ENCODE results near the gene GIPC2.
"Not testable (repeated sequence)": the region's sequence is repeated elsewhere in the genome, so short reads cannot be mapped to it uniquely, and the experiment has no call there.

Gene GIPC2

DNA sequence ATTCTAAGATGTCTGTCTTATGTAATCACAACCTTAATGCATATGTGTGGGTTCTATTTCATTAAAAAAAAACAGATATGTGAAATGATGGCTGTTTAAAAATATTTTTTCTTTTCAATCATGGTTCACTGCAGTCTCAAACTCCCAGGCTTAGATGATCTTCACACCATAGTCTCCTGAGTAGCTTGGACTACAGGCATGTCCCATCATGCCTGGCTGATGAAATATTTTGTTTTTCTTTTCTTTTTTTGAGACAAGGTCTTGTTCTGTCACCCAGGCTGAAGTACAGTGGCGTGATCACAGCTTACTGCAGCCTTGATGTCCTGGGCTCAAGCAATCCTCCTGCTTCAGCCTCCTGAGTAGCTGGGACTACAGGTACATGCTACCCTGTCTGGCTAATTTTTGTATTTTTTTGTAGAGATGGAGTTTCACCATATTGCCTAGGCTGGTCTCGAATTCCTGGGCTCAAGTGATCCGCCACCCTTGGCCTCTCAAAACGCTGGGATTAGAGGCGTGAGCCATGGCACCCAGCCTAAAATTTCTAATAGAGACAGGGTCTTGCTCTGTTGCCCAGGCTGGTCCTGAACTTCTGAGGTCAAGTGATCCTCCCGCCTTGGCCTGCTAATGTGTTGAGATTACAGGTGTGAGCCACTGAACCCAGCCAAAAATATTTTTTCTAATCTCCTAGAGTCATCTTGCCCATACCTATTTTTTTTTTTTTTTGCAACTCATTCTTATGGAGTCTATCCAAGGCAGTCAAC is 67.6 kb downstream of the GIPC2 start:
- DNase-seq, result no peak
- no peak for TF ChIP-seq CTCF (IDR thresholded peaks at IDR 0.05; ENCODE audit: low read depth, low read length)
- Histone ChIP-seq H3K4me3 (ENCODE audit: low read depth, low read length) (no peak overlapping the region), H3K36me3 (no peaks in the 10 kb centered on the region), H3K9me3 (ENCODE audit: severe bottlenecking) (no peaks in the 10 kb centered on the region), H3K27me3 (ENCODE audit: insufficient read depth, low read depth, severe bottlenecking) (no peaks in the 10 kb centered on the region), H3K27ac (no peak overlapping the region)

DNA sequence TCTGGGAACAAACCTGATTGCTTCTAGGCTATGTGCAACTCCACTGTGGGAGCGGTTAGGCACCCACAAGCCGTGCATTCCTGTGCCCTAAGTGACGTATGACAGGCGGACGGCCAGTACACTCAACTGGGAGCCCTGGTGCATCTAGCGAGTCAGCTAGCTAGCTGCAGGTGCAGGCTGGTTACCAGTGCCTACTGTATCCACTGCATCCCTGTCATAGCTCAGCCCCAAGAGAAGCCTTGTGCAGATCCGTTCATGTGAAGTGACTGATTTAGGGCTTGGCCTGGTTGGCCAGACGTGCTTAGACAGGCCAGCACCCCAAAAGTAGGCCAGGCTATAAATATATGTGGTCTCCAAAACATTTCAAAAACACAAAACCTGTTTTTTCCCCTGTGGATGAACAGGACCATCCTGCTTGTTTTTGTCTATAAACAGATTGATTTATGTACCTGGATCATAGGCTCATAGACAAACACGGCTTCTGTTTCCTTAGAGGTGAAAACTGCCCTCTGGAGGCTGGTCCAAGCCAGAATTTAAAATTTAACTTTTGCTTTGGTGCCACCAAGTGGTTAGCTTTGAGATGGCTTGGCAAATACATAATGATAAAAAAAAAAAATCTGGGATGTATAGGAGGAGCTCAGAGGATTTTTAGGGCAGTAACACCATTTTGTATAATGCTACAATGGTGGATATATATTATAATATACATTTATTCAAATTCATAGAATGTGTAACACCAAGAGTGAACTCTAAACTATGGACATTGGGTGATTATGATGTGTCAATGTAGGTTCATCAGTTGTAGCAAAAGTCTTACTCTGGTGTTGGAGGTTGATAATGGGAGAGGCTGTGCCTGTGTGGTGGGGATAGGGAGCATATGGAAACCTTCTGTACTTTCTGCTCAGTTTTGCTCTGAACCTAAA is 68.5 kb downstream of the GIPC2 start:
- Histone ChIP-seq H3K9me3 (ENCODE audit: severe bottlenecking) (no peaks in the 10 kb centered on the region), H3K4me3 (ENCODE audit: low read depth, low read length) (no peak overlapping the region), H3K36me3 (no peaks in the 10 kb centered on the region), H3K27ac (no peak overlapping the region), H3K27me3 (ENCODE audit: insufficient read depth, low read depth, severe bottlenecking) (no peaks in the 10 kb centered on the region)
- TF ChIP-seq CTCF (IDR thresholded peaks at IDR 0.05; ENCODE audit: low read depth, low read length), result peak; percentile 55; the same call in 1 of the 2 replicates
- DNase-seq, result peak; percentile 52

DNA sequence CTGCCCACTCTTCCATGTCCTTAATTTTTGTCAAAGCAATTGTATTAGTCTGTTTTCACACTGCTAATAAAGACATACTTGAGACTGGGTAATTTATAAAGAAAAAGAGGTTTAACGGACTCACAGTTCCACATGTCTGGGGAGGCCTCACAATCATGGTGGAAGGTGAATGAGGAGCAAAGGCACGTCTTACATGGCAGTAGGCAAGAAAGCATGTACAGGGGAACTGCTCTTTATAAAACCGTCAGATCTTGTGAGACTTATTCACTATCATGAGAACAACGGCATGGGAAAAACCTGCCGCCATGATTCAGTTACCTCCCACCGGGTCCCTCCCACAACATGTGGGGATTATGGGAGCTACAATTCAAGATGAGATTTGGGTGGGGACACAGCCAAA is 74.7 kb downstream of the GIPC2 start:
- H3K27ac ChIP-seq; H3K4me3 ChIP-seq (ENCODE audit: low read depth, low read length); H3K36me3 ChIP-seq: not testable (repeated sequence)

DNA sequence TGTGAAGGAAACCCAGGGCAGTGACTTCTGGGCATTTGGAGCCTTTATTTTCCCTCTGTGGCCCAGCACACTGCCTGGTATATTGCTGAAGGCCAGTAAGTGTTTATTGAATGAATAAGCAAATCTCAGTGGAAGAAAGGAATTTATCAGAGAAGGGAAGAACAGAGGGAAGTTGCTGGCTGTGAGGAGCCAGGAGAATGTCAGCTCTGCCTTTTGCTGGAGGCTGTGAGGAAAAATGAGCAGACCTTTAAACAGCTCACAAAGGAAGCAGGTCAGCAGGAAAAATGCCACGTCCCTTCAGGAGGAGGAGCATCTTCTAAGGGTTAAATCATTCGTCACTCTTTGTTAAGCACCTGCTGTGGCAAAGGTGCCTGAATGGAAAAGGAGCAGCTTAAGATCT is 75.9 kb downstream of the GIPC2 start:
- H3K4me3 ChIP-seq (ENCODE audit: low read depth, low read length), result no peak overlapping the region
- DNase-seq, result no peak
- H3K9me3 ChIP-seq (ENCODE audit: severe bottlenecking), result no peaks in the 10 kb centered on the region
- no peak overlapping the region for H3K27ac ChIP-seq
- H3K27me3 ChIP-seq (ENCODE audit: insufficient read depth, low read depth, severe bottlenecking), result no peaks in the 10 kb centered on the region
- H3K36me3 ChIP-seq, result no peaks in the 10 kb centered on the region
- no peak for TF ChIP-seq CTCF (IDR thresholded peaks at IDR 0.05; ENCODE audit: low read depth, low read length)

More for the DNA sequence above, 74.7 kb downstream of the GIPC2 start:
- DNase-seq; H3K27me3 ChIP-seq (ENCODE audit: insufficient read depth, low read depth, severe bottlenecking); H3K9me3 ChIP-seq (ENCODE audit: severe bottlenecking): not testable (repeated sequence)

- DNase-seq, result no peak
- H3K4me3 ChIP-seq (ENCODE audit: low read depth, low read length), result no peak overlapping the region
- no peaks in the 10 kb centered on the region for H3K27me3 ChIP-seq (ENCODE audit: insufficient read depth, low read depth, severe bottlenecking)
- H3K36me3 ChIP-seq, result no peaks in the 10 kb centered on the region
- H3K27ac ChIP-seq, result no peak overlapping the region
- no peak for TF ChIP-seq CTCF (IDR thresholded peaks at IDR 0.05; ENCODE audit: low read depth, low read length)
- no peaks in the 10 kb centered on the region for H3K9me3 ChIP-seq (ENCODE audit: severe bottlenecking)
Measured at GRCh38 chr1:78122389-78122788, 76.6 kb downstream of the GIPC2 start.

GRCh38 chr1:78126506-78126905 is 80.7 kb downstream of the GIPC2 start:
- no peak for TF ChIP-seq CTCF (IDR thresholded peaks at IDR 0.05; ENCODE audit: low read depth, low read length)
- Histone ChIP-seq H3K9me3 (ENCODE audit: severe bottlenecking) (no peaks in the 10 kb centered on the region), H3K36me3 (no peaks in the 10 kb centered on the region), H3K4me3 (ENCODE audit: low read depth, low read length) (no peak overlapping the region), H3K27ac (no peak overlapping the region), H3K27me3 (ENCODE audit: insufficient read depth, low read depth, severe bottlenecking) (no peaks in the 10 kb centered on the region)
- no peak for DNase-seq

Measured in WERI-Rb-1 (cell line).